GM21576 (cell line): ENCODE data around the gene GCAT.

Experiments
- ATAC-seq: cut with Tn5 transposase; IDR thresholded peaks from one replicate; pipeline ENCODE4 v1.9.1; 2021; ENCODE audit warnings: mild to moderate bottlenecking, moderate library complexity; ENCODE audit not compliant: unreplicated experiment

GCAT gene

GRCh38 chr22:37807410-37808293 lies at the start of gene GCAT:
Gene GCAT (plus strand): TSS chr22:37807934. CDS start chr22:37807968, 34 bp downstream.
- ATAC-seq, result peak; percentile 79

- ATAC-seq, result no peak
Measured at GRCh38 chr22:37758694-37759093, 49.0 kb upstream of the GCAT start.

- ATAC-seq, result no peak
Measured at GRCh38 chr22:37759281-37759680, 48.5 kb upstream of the GCAT start.

GRCh38 chr22:37760152-37760551 lies 47.6 kb upstream of the GCAT start:
- no peak for ATAC-seq

GRCh38 chr22:37762389-37762836 lies 45.3 kb upstream of the GCAT start:
- ATAC-seq, result no peak

- no peak for ATAC-seq
Measured at GRCh38 chr22:37763012-37763411, 44.7 kb upstream of the GCAT start.

- ATAC-seq, result no peak
Measured at GRCh38 chr22:37763652-37764051, 44.1 kb upstream of the GCAT start.

- no peak for ATAC-seq
Measured at GRCh38 chr22:37764622-37765021, 43.1 kb upstream of the GCAT start.

GRCh38 chr22:37765498-37765897 lies 42.2 kb upstream of the GCAT start:
- ATAC-seq, result no peak

GRCh38 chr22:37765953-37766576 lies 41.7 kb upstream of the GCAT start:
- ATAC-seq, result no peak

GRCh38 chr22:37768273-37768672 lies 39.5 kb upstream of the GCAT start:
- no peak for ATAC-seq

- no peak for ATAC-seq
Measured at GRCh38 chr22:37769056-37769455, 38.7 kb upstream of the GCAT start.

GRCh38 chr22:37771081-37771480 lies 36.7 kb upstream of the GCAT start:
- ATAC-seq, result no peak

- ATAC-seq, result no peak
Measured at GRCh38 chr22:37771702-37772427, 35.9 kb upstream of the GCAT start.

GRCh38 chr22:37774728-37775127 lies 33.0 kb upstream of the GCAT start:
- ATAC-seq, result no peak

GRCh38 chr22:37775785-37776638 lies 31.7 kb upstream of the GCAT start:
- no peak for ATAC-seq

GRCh38 chr22:37776639-37777005 lies 31.1 kb upstream of the GCAT start:
- ATAC-seq, result no peak

- no peak for ATAC-seq
Measured at GRCh38 chr22:37777122-37777687, 30.5 kb upstream of the GCAT start.

- ATAC-seq, result no peak
Measured at GRCh38 chr22:37778370-37779009, 29.2 kb upstream of the GCAT start.
